Measurements from ENCODE around the gene LAMA1.

Gene LAMA1

DNA sequence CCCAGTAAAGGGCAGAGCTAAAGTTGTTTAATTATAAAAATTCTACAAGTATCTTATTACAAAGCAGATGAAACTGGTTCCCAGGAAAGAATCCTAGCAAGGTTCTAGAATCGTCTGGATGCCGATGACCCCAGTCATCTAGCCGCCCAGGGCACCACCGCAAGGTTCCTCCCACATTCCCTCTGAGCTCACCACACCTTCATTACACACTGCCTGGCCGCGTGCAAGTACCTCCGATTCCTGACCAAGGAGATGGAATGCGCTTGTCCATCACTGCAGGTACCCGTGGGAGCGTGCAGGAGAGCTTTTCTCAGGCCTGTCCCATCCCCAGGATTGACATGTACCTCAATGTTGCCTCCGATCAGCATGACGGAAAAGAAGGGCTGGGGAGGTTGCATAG lies 158.5 kb downstream of the LAMA1 start:
- no peaks in the 10 kb centered on the region for H3K4me1 ChIP-seq (ENCODE audit: control insufficient read depth in 1 of 2, insufficient read depth in 2 of 2, low read length in 2 of 2)
- no peak overlapping the region for H3K27ac ChIP-seq (ENCODE audit: low read length)
- H3K4me3 ChIP-seq (ENCODE audit: low read depth in 1 of 2, low read length in 2 of 2) = no peak overlapping the region
- H3K27me3 ChIP-seq (ENCODE audit: low read depth, low read length) = no peaks in the 10 kb centered on the region
- peaks cover 0 to 5% of the 10 kb centered on the region in 2 donors for H3K9me3 ChIP-seq (ENCODE audit: control insufficient read depth in 1 of 2, low read length in 2 of 2)
- H3K36me3 ChIP-seq (ENCODE audit: control insufficient read depth in 1 of 2, insufficient read depth in 2 of 2, low read length in 2 of 2) = no peaks in the 10 kb centered on the region

DNA sequence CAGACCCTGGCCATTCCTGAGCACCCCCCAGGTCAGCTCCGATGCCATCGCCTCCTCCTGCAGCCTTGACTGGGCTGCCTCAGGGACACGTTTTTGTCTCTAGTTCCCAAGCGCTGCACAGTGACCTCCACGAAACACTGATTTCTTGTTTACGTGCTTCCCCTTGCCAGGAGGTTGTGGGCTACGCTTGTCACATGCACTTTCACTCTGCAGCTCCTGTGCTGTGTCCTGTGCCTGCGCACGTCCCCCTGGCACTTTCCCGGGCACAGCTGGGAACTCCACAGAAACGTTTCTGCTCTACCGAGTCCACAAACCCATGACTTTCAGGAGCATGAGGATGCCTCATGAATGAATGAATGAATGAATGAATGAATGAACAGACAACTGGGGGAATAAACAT lies 160.6 kb downstream of the LAMA1 start:
- H3K9me3 ChIP-seq (ENCODE audit: control insufficient read depth in 1 of 2, low read length in 2 of 2) = peaks cover 0 to 5% of the 10 kb centered on the region in 2 donors
- H3K27ac ChIP-seq (ENCODE audit: low read length) = no peak overlapping the region
- H3K27me3 ChIP-seq (ENCODE audit: low read depth, low read length) = no peaks in the 10 kb centered on the region
- H3K36me3 ChIP-seq (ENCODE audit: control insufficient read depth in 1 of 2, insufficient read depth in 2 of 2, low read length in 2 of 2) = no peaks in the 10 kb centered on the region
- no peak overlapping the region for H3K4me3 ChIP-seq (ENCODE audit: low read depth in 1 of 2, low read length in 2 of 2)
- H3K4me1 ChIP-seq (ENCODE audit: control insufficient read depth in 1 of 2, insufficient read depth in 2 of 2, low read length in 2 of 2) = no peaks in the 10 kb centered on the region

DNA sequence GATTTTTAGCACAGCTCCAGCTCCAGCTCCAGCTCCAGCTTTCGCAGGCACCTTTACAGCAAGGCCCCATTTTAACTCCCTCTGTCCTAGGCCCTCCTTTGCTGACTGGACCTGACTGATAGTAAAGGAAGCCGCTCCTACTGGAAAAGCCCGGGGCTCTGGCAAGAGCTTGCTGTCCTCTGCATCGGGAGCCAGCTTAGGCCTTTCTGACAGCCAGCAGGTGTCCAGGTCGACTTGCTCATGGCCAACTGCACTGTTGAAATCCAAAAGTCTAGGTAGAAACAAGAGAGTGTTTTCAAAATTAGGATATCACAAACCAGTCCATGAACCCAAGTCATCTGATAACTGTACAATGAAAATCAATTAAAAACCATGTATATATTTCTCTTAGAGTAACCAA lies 161.1 kb downstream of the LAMA1 start:
- Histone ChIP-seq H3K36me3 (ENCODE audit: control insufficient read depth in 1 of 2, insufficient read depth in 2 of 2, low read length in 2 of 2) (no peaks in the 10 kb centered on the region), H3K4me3 (ENCODE audit: low read depth in 1 of 2, low read length in 2 of 2) (no peak overlapping the region), H3K27ac (ENCODE audit: low read length) (no peak overlapping the region), H3K4me1 (ENCODE audit: control insufficient read depth in 1 of 2, insufficient read depth in 2 of 2, low read length in 2 of 2) (no peaks in the 10 kb centered on the region), H3K27me3 (ENCODE audit: low read depth, low read length) (no peaks in the 10 kb centered on the region), H3K9me3 (ENCODE audit: control insufficient read depth in 1 of 2, low read length in 2 of 2) (peaks cover 0 to 5% of the 10 kb centered on the region in 2 donors)

DNA sequence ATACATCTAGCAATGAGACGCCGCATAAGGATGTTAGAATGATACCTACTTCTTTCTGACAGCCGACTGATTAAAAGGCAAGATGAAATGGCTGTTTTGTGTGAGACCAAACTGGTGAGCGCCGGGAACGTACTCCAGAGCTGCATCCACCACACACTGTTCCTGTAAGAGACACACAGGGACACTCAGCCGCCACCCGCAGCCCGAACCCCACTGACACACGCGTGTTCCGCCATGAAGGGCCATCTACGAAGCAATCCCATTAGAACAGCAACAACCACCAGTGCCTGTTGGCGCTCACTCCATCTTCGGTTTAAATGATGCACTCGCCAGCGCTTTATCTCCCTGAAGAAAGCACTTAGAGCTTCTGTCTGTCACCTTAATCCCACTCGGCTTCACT lies 162.3 kb downstream of the LAMA1 start:
- Histone ChIP-seq H3K36me3 (ENCODE audit: control insufficient read depth in 1 of 2, insufficient read depth in 2 of 2, low read length in 2 of 2) (no peaks in the 10 kb centered on the region), H3K4me1 (ENCODE audit: control insufficient read depth in 1 of 2, insufficient read depth in 2 of 2, low read length in 2 of 2) (no peaks in the 10 kb centered on the region)

DNA sequence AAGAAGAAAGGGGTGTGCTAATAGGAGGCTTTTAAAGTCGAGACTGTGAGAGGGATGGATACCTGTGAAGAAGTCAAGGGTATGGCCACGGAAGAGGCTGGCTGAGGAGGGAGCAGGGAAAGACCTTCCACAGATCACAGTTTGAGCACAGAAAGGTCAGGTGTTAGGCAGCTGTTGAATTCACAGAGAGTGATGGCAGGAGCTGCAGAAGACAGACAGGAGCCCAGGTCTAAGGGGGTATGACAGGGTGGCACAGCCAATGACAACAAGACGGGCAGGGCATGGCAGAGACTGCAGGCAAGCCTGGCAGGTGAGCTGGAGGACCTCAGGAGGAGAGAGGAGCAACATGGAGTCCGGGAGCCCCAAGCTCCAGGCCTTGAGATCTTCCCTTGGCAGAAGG lies 163.1 kb downstream of the LAMA1 start:
- no peaks in the 10 kb centered on the region for H3K27me3 ChIP-seq (ENCODE audit: low read depth, low read length)
- H3K9me3 ChIP-seq (ENCODE audit: control insufficient read depth in 1 of 2, low read length in 2 of 2) = no peaks in the 10 kb centered on the region
- H3K4me3 ChIP-seq (ENCODE audit: low read depth in 1 of 2, low read length in 2 of 2) = no peak overlapping the region
- no peaks in the 10 kb centered on the region for H3K36me3 ChIP-seq (ENCODE audit: control insufficient read depth in 1 of 2, insufficient read depth in 2 of 2, low read length in 2 of 2)
- no peak overlapping the region for H3K27ac ChIP-seq (ENCODE audit: low read length)
- H3K4me1 ChIP-seq (ENCODE audit: control insufficient read depth in 1 of 2, insufficient read depth in 2 of 2, low read length in 2 of 2) = no peaks in the 10 kb centered on the region

More for the DNA sequence above, 162.3 kb downstream of the LAMA1 start:
- Histone ChIP-seq H3K27ac (ENCODE audit: low read length) (no peak overlapping the region), H3K4me3 (ENCODE audit: low read depth in 1 of 2, low read length in 2 of 2) (no peak overlapping the region), H3K9me3 (ENCODE audit: control insufficient read depth in 1 of 2, low read length in 2 of 2) (peaks cover 0 to 5% of the 10 kb centered on the region in 2 donors), H3K27me3 (ENCODE audit: low read depth, low read length) (no peaks in the 10 kb centered on the region)

DNA sequence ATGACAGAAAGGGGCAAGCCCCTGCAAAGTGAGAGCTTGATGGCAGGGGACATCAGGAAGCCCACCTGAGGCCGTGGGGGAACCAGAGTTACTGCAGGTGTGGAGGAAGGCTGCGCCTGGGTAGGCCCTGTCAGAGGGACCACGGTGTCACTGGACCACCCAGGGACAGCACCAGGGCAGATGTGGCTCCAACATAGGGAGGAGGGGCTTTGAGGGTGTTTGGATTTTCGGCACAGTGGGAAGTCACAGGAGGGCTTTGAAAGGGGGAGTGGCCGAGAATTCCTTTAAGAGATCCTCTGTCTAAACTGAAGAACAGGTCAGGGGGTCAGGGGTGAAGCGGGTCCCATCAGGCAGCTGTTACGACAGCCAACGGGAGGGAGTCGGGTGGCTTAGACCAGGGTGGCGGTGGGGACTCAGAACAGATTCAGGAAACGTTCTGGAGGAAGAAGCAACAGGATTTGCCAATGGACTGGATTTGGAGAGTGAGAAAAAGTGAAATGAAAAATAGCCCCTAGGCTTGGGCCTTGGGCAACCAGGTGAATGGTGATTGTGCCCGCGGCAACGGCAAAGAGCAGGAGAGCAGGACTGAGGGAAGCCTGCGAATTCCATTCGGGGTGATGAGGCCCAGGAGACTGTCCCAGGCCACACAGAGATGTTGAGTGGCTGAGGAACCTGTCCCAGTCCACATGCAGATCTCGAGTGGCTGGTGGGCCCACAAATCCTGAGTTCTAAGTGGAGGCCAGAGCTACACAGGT lies 166.1 kb downstream of the LAMA1 start:
- no peak overlapping the region for H3K4me3 ChIP-seq (ENCODE audit: low read depth in 1 of 2, low read length in 2 of 2)
- no peaks in the 10 kb centered on the region for H3K9me3 ChIP-seq (ENCODE audit: control insufficient read depth in 1 of 2, low read length in 2 of 2)
- H3K36me3 ChIP-seq (ENCODE audit: control insufficient read depth in 1 of 2, insufficient read depth in 2 of 2, low read length in 2 of 2) = no peaks in the 10 kb centered on the region
- H3K4me1 ChIP-seq (ENCODE audit: control insufficient read depth in 1 of 2, insufficient read depth in 2 of 2, low read length in 2 of 2) = no peaks in the 10 kb centered on the region
- no peak overlapping the region for H3K27ac ChIP-seq (ENCODE audit: low read length)
- H3K27me3 ChIP-seq (ENCODE audit: low read depth, low read length) = no peaks in the 10 kb centered on the region

DNA sequence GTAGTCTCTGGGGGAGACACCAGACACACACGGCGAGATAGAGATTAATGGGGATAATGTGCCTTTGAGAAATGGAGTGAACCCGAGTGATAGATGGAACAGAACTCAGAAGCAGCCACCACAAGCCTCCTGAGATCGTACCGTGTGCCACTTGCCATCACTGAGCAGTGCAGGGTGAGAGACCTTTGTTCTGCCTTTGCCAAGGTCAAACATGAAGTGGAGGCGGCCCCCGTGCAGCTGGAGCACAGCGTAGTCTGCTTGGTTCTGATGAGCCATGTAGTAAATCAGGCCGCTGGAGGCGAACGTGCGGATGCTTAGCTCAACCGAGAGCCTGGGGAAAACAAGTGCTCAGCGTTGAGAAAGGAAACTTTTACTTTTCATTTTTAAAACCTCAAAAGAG lies 167.0 kb downstream of the LAMA1 start:
- H3K27ac ChIP-seq (ENCODE audit: low read length) = no peak overlapping the region
- H3K27me3 ChIP-seq (ENCODE audit: low read depth, low read length) = no peaks in the 10 kb centered on the region
- no peaks in the 10 kb centered on the region for H3K4me1 ChIP-seq (ENCODE audit: control insufficient read depth in 1 of 2, insufficient read depth in 2 of 2, low read length in 2 of 2)
- H3K9me3 ChIP-seq (ENCODE audit: control insufficient read depth in 1 of 2, low read length in 2 of 2) = no peaks in the 10 kb centered on the region
- H3K36me3 ChIP-seq (ENCODE audit: control insufficient read depth in 1 of 2, insufficient read depth in 2 of 2, low read length in 2 of 2) = no peaks in the 10 kb centered on the region
- no peak overlapping the region for H3K4me3 ChIP-seq (ENCODE audit: low read depth in 1 of 2, low read length in 2 of 2)

DNA sequence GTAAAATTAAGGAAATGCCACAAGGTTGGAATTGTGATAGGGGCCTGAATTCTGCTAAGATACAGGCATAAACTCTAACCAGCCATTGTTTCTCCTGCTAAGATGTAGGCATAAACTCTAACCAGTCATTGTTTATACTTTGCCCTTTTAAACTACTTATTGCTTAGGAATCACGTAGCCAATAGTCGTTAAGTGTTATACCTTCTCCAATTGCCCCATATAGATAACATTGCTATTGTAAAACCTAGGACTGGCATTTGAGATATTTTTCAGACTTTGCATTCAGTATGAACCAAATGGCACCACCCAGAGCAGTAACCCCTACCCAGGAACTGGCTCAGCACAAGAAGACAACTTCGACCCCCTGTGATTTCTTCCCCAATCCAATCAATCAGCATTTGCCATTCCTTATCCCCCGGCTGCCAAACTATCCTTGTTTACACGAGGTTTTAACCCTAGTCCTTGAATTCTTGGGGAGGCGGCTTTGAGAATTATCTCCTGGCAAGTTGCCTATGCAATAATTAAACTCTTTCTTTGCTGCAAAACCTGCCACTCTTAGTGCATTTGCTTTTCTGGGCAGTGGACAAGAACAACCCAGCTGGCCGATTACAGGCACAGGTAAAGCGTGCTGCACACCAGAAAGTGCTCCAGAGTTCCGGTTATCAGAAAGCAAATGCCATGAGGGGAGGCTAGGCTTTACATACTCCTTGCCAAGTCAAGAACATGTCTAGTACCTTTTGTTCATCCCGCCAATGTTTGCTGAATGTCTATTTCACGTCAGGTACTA lies 167.6 kb downstream of the LAMA1 start:
- Histone ChIP-seq H3K9me3 (ENCODE audit: control insufficient read depth in 1 of 2, low read length in 2 of 2) (no peaks in the 10 kb centered on the region), H3K36me3 (ENCODE audit: control insufficient read depth in 1 of 2, insufficient read depth in 2 of 2, low read length in 2 of 2) (no peaks in the 10 kb centered on the region), H3K27ac (ENCODE audit: low read length) (no peak overlapping the region), H3K27me3 (ENCODE audit: low read depth, low read length) (no peaks in the 10 kb centered on the region), H3K4me3 (ENCODE audit: low read depth in 1 of 2, low read length in 2 of 2) (no peak overlapping the region), H3K4me1 (ENCODE audit: control insufficient read depth in 1 of 2, insufficient read depth in 2 of 2, low read length in 2 of 2) (no peaks in the 10 kb centered on the region)

DNA sequence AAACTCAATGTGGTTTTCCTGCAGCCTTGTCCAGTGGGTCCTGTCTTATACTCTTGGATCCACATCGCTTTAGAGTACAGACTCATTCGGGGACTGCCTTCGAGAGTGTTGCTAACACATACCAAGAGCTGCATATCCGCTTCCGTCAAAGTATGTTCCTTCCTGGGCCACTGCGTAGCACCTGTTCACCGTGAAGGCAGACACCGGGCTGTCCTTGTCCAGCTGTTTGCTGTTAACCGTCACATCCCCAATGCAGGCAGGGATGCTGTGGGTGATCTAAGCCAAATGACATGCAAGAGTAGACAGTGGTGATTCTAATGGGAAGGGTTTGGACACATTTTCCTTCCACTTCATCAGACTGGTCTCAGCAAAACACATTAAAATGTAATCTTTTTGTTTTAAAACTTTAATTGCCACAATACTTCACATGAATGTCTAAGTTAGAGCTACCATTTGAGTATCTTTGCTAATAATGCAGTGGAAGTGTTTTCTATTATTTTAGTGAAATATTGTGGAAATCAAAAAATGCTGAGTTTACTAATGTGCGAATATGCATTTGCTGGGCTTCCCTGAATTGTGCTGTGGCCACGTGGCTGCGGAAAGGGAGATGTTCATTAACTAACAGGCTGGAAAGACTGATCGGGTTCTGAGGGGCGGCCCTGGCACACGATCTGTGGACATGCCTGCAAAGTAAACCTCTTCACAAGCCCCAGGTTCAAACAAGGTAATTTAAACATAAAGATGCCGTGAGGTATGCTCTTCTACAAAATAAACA lies 169.1 kb downstream of the LAMA1 start:
- no peaks in the 10 kb centered on the region for H3K9me3 ChIP-seq (ENCODE audit: control insufficient read depth in 1 of 2, low read length in 2 of 2)
- H3K27ac ChIP-seq (ENCODE audit: low read length) = no peak overlapping the region
- H3K36me3 ChIP-seq (ENCODE audit: control insufficient read depth in 1 of 2, insufficient read depth in 2 of 2, low read length in 2 of 2) = no peaks in the 10 kb centered on the region
- H3K4me3 ChIP-seq (ENCODE audit: low read depth in 1 of 2, low read length in 2 of 2) = no peak overlapping the region
- H3K27me3 ChIP-seq (ENCODE audit: low read depth, low read length) = no peaks in the 10 kb centered on the region
- H3K4me1 ChIP-seq (ENCODE audit: control insufficient read depth in 1 of 2, insufficient read depth in 2 of 2, low read length in 2 of 2) = no peaks in the 10 kb centered on the region

DNA sequence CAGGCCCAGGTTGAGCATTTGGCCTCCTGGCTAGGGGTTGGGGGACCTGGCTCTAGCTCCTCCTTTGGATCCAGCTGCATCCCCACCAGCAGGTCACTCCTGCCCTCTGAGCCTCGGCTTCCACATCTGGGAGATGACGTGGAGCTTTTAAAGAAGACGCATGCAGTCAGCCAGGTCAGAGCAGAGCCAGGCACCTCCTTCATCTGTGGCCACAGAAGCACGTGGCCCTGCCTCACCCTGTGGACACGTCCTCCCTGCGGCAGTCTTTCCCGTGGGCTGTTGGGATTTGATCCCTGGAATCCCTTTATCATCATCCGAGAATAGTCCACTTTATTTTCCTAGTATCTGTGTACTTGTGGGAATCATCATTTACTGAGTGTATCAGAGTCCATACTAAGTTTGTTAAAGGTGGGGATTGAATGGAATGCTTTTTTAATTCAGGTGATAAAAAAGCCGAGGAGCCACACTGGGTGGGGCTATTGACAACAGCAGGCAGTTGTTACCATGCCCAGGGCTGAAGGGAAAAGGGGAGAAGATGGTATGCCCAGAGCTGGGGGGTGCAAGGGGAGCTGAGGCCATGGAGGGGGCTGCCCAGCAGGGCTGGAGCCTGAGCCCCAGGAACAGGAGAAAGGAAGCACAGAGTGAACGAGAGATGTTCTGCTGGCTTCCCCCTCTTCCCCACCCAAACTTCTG lies 170.1 kb downstream of the LAMA1 start:
- Histone ChIP-seq H3K36me3 (ENCODE audit: control insufficient read depth in 1 of 2, insufficient read depth in 2 of 2, low read length in 2 of 2) (no peaks in the 10 kb centered on the region), H3K27me3 (ENCODE audit: low read depth, low read length) (no peaks in the 10 kb centered on the region), H3K27ac (ENCODE audit: low read length) (no peak overlapping the region), H3K4me1 (ENCODE audit: control insufficient read depth in 1 of 2, insufficient read depth in 2 of 2, low read length in 2 of 2) (no peaks in the 10 kb centered on the region), H3K4me3 (ENCODE audit: low read depth in 1 of 2, low read length in 2 of 2) (no peak overlapping the region), H3K9me3 (ENCODE audit: control insufficient read depth in 1 of 2, low read length in 2 of 2) (no peaks in the 10 kb centered on the region)

DNA sequence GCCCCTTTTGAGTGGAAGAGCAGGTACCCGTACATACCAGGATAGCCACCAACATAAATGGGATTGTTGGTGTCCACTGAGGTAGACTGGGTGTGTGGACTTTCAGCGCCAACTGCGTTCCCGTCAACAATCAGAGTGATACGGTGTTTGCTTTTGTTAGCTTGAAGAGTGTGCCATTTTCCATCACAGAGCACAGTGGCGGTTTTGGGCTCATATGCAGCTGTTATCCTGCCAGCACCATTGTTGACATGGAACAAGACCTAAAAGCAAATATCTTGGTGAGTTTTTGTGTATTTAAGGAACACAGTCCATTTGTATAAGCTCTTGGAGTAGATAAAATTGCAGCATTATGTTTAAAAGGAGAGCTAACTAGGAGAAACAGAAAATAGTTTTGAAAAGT lies 174.5 kb downstream of the LAMA1 start:
- Histone ChIP-seq H3K36me3 (ENCODE audit: control insufficient read depth in 1 of 2, insufficient read depth in 2 of 2, low read length in 2 of 2) (no peaks in the 10 kb centered on the region), H3K4me3 (ENCODE audit: low read depth in 1 of 2, low read length in 2 of 2) (no peak overlapping the region), H3K9me3 (ENCODE audit: control insufficient read depth in 1 of 2, low read length in 2 of 2) (no peaks in the 10 kb centered on the region), H3K27me3 (ENCODE audit: low read depth, low read length) (no peaks in the 10 kb centered on the region), H3K27ac (ENCODE audit: low read length) (no peak overlapping the region), H3K4me1 (ENCODE audit: control insufficient read depth in 1 of 2, insufficient read depth in 2 of 2, low read length in 2 of 2) (no peaks in the 10 kb centered on the region)
